22Rv1 (cell line): ENCODE measurements around the gene CCNB2.

ENCODE experiments used
- CTCF ChIP-seq: fragments of 450-650 bp; IDR thresholded peaks from 2 replicates; pipeline ENCODE4 v1.5.1; 2017; ENCODE audit warnings: mild to moderate bottlenecking
- ZFX ChIP-seq: fragments of 450-650 bp; IDR thresholded peaks from 2 replicates; pipeline ENCODE4 v1.6.1; 2017; ENCODE audit warnings: antibody characterized with exemption, borderline replicate concordance

- no peak for TF ChIP-seq CTCF
- TF ChIP-seq ZFX, result no peak
Observed at GRCh38 chr15:59174151-59174834, 69.3 kb downstream of the CCNB2 start.
